SK-N-MC (cell line): ENCODE measurements around the gene MAP9.

ENCODE experiments used
- DNase-seq: peaks from one replicate; pipeline ENCODE4 v3.0.0-alpha.2; 2011; ENCODE audit warnings: low read depth, low spot score
- H3K27ac ChIP-seq: fragments of 200-600 bp; sonication (generic); 2 replicates; pipeline ENCODE4 v1.5.1; 2016; ENCODE audit warnings: mixed run types
- H3K36me3 ChIP-seq: fragments of 200-600 bp; sonication (generic); 2 replicates; pipeline ENCODE4 v1.6.1; 2017; ENCODE audit warnings: antibody characterized with exemption, low read length, mixed read lengths; ENCODE audit not compliant: insufficient read depth
- H3K4me3 ChIP-seq: fragments of 200-600 bp; sonication (generic); 2 replicates; pipeline ENCODE4 v1.5.1; 2016
- H3K9ac ChIP-seq: fragments of 200-600 bp; sonication (generic); 2 replicates; pipeline ENCODE4 v1.8.0; 2017; ENCODE audit warnings: mixed run types, mixed read lengths; ENCODE audit not compliant: insufficient read length
- H3K9me3 ChIP-seq: fragments of 200-600 bp; sonication (generic); 2 replicates; pipeline ENCODE4 v1.6.1; 2017; ENCODE audit warnings: low read depth, mild to moderate bottlenecking, antibody characterized with exemption, low read length, moderate library complexity, mixed read lengths
- EZH2 ChIP-seq: fragments of 200-600 bp; sonication (generic); IDR thresholded peaks from one replicate; pipeline ENCODE4 v1.6.1; 2017; ENCODE audit warnings: antibody characterized with exemption
- FOXP2 ChIP-seq: optimal IDR thresholded peaks from 2 replicates; pipeline ENCODE3; 2011; ENCODE audit warnings: mild to moderate bottlenecking, moderate library complexity; ENCODE audit not compliant: insufficient read depth; ENCODE audit errors: extremely low read length, control extremely low read depth
- POLR2AphosphoS5 ChIP-seq: IDR thresholded peaks from 2 replicates; pipeline ENCODE4 v1.6.1; 2012; ENCODE audit warnings: mild to moderate bottlenecking, low read depth, low read length, borderline replicate concordance

Gene MAP9

DNA sequence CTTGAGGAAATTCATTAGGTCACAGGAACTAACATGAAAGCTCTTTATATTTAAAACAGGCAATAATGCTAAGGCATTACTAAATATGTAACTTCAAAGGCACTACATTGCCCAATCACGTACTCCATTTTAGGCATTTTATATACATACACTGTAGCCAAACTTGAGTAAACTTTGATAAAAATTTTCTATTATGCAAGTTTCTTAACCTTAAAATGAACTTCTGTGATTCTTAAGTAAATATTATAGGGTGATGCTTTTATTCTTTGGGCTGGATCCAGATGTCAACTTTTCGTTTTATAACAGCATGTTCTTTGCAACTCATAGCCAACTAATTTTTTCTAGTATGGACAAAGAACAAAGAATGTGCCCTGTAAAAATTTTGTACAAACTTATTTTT lies 28.3 kb upstream of the MAP9 start:
- no peak for DNase-seq
- no peak for TF ChIP-seq POLR2AphosphoS5
- TF ChIP-seq FOXP2, result no peak
- TF ChIP-seq EZH2, result no peak

DNA sequence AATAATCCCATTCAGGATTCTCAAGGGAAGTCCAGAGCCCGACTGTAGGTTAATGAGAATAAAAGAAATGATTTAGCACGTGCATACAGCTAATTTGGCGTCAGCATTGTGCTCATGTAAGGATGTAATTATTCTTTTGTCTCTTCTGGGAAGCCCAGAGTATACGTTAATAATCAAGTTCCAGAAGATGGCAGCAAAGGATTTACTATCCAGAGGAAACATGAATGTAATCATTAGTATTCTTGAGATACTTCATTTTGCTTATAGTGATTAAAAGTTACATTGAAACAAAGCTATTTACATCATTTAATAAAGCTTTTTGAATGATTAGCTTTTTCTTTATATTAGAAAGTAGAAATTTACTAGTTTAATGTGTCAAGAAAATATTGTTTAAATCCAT lies 27.1 kb upstream of the MAP9 start:
- H3K27ac ChIP-seq, result no peak overlapping the region
- no peaks in the 10 kb centered on the region for H3K36me3 ChIP-seq
- DNase-seq, result peak; percentile 39
- TF ChIP-seq POLR2AphosphoS5 (no peak), FOXP2 (no peak), EZH2 (no peak)
- H3K4me3 ChIP-seq, result no peak overlapping the region
- H3K9ac ChIP-seq, result no peak overlapping the region
- H3K9me3 ChIP-seq, result no peaks in the 10 kb centered on the region

More for the DNA sequence above, 28.3 kb upstream of the MAP9 start:
- H3K9me3 ChIP-seq, result no peaks in the 10 kb centered on the region
- no peak overlapping the region for H3K4me3 ChIP-seq
- H3K36me3 ChIP-seq, result no peaks in the 10 kb centered on the region
- H3K9ac ChIP-seq, result no peak overlapping the region
- no peak overlapping the region for H3K27ac ChIP-seq

DNA sequence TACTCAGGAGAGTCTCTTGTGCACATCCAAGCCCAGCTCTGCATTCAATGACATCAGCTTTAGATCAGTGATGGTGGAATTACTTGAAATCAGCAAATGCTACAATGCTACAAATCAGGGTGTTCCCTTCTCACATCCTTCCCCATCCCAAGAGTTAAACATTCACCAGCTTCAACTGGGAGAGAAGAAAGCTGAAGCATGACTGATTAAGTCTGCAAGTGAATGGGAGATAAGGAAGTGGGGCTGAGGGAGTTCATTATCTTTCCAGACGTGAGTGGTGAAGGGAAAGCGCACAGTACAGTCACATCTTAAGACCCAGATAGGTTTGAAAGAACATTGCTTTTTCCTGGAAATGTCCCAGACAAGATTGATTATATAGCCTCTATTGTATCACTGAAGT lies 26.2 kb upstream of the MAP9 start:
- no peak for DNase-seq
- Histone ChIP-seq H3K27ac (no peak overlapping the region), H3K9ac (no peak overlapping the region), H3K36me3 (no peaks in the 10 kb centered on the region), H3K4me3 (no peak overlapping the region), H3K9me3 (no peaks in the 10 kb centered on the region)
- TF ChIP-seq POLR2AphosphoS5 (no peak), EZH2 (no peak), FOXP2 (no peak)

DNA sequence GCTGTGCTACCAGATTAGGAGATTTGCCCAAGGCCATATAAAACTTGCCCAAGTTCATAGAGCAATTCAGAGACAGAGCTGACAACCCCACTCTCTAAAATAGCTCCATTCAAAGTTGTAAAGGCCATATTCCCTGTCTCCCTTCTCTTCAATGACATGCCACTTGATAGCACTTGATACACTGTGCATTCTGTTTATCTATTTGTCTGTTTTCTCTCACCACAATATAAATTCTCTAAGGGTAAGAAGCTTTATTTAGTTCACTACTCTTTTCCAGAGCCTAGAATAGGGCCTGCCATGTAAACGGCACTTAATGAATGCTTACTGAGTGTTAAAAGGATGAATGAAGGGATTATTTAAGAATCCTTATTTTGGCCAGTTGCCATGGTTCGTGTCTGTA lies 24.1 kb upstream of the MAP9 start:
- Histone ChIP-seq H3K36me3 (no peaks in the 10 kb centered on the region), H3K9me3 (no peaks in the 10 kb centered on the region), H3K27ac (no peak overlapping the region), H3K9ac (no peak overlapping the region), H3K4me3 (no peak overlapping the region)
- TF ChIP-seq FOXP2, result no peak
- DNase-seq, result no peak

DNA sequence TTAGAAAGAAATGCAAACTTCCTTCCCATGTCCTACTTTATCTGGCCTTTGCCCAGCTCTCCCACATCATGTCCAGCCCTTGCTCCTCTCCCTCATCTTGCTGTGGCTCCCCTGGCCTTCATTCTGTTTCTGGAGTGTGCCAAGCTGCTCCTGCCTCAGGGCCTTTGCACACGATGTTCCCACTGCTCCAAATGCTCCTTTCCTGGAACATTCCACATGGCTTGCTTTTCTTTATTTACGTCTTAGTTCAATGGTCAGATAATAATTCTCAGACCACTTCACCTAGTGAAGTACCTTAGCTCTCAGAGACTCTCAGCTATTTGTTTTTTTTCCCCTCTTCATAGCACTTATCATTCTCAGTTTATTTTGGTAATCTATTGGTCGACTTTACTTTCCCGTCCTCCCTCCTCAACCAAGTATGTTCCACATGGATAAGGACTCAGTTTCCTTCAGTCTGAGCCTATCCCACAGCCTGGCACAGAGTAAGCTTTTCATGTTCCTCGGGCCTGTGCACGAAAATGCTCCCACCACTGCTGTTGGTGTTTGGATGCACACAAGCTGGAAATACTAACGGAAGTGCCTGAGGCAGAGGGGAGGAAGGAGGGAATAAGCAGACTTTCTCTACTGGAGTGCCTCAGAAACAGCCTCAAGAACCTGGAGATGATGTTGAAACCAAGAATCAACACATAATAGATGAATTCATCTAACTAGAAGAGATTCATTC lies 23.4 kb upstream of the MAP9 start:
- Histone ChIP-seq H3K4me3 (no peak overlapping the region), H3K9me3 (no peaks in the 10 kb centered on the region), H3K9ac (no peak overlapping the region), H3K36me3 (no peaks in the 10 kb centered on the region), H3K27ac (no peak overlapping the region)
- TF ChIP-seq EZH2, result no peak
- TF ChIP-seq FOXP2, result no peak
- TF ChIP-seq POLR2AphosphoS5, result no peak
- DNase-seq, result no peak

DNA sequence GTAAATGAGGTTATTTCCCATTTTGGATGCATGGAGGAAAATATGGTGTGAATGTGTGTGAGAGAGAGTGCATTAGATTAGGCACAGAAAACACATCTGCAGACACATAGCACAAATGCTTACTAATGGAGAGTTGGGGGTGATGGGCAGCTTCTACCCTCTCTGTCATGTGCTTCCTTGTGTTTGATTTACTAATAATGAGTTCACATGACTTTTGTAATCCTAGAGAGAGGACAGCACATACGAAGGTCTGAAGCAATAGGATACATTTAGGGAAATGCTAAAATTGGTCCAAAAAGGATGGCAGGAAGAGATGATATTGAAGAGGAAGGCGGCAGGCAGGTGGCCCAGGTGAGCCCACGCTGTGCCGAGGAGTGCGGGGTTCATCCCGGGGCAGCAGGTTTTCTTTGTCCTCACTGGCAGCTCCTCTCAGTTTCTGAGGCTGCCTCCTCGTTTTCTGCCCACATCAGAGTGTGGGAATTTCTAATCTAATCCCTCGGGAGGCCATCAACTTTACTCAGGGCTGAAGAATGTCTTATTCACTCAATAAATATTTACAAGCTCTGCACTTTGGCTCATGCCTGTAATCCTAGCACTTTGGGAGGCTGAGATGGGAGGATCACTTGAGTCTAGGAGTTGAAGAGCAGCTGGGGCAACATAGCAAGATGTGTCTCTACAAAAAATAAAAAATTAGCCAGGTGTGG lies 15.9 kb upstream of the MAP9 start:
- Histone ChIP-seq H3K4me3 (no peak overlapping the region), H3K9ac (no peak overlapping the region), H3K9me3 (no peaks in the 10 kb centered on the region), H3K27ac (no peak overlapping the region), H3K36me3 (no peaks in the 10 kb centered on the region)
- no peak for DNase-seq
- TF ChIP-seq EZH2 (no peak), POLR2AphosphoS5 (no peak), FOXP2 (no peak)

DNA sequence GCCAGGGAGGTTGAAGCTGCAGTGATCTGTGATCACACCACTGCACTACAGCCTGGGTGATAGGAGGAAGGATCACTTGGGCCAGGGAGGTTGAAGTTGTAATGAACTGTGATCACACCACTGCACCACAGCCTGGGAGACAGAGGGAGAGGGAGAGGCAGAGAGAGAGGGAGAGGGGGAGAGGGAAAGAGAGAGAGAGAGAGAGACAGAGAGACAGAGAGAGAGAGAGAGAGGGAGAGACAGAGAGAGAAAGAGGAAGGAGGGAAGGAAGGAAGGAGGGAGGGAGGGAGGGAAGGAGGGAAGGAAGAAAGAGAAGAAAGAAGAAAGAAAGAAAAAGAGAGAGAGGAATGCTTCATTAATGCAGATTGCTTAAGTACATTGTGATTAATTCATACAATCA lies 15.2 kb upstream of the MAP9 start:
- no peak overlapping the region for H3K9ac ChIP-seq
- no peaks in the 10 kb centered on the region for H3K36me3 ChIP-seq
- H3K4me3 ChIP-seq, result no peak overlapping the region
- no peaks in the 10 kb centered on the region for H3K9me3 ChIP-seq
- DNase-seq, result no peak
- no peak overlapping the region for H3K27ac ChIP-seq
- TF ChIP-seq EZH2, result no peak
- TF ChIP-seq FOXP2, result no peak
- no peak for TF ChIP-seq POLR2AphosphoS5

DNA sequence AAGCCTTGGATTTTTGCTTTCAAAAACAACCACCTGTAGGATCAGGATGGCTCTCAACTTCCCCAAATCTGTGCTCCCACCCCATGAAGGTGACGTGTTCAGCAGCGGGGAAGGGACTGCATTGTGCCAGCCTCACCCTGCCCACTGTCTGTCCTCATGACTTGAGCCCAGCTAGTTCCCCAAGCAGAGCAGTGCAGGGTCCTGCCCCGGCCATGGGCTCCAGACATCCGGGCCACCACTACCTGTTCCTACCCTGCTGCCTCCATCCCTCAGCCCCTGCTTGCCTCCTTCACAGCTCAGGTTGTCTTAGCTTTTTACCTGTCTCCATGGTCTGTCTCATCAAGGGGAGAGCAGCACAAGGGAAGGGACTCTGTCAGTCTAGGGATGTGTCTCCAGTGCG lies 11.4 kb upstream of the MAP9 start:
- TF ChIP-seq FOXP2, result no peak
- TF ChIP-seq EZH2, result no peak
- TF ChIP-seq POLR2AphosphoS5, result no peak
- Histone ChIP-seq H3K4me3 (no peak overlapping the region), H3K36me3 (no peaks in the 10 kb centered on the region), H3K9ac (no peak overlapping the region), H3K9me3 (no peaks in the 10 kb centered on the region), H3K27ac (no peak overlapping the region)
- no peak for DNase-seq

DNA sequence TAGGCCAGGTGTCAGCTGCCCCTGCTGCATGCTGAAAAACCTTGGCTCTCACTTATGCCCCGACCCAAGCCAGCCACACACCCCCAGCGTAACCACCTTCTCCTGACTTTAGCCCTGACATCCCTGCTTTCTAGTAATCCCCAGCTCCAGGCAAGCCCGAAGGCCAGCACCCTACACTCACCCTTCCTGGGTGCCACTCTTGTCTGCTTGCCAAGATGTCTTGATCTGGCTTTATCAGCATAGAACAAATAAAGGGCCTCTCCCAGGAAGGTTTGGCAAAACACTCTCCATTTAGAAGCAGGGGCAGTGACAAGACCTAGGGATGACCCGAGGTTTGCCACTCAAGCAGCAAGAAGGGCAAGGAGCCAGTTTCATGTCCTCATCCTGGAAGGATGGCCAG lies 6.8 kb upstream of the MAP9 start:
- Histone ChIP-seq H3K36me3 (no peaks in the 10 kb centered on the region), H3K9me3 (no peaks in the 10 kb centered on the region), H3K9ac (no peak overlapping the region), H3K27ac (no peak overlapping the region), H3K4me3 (no peak overlapping the region)
- TF ChIP-seq POLR2AphosphoS5, result no peak
- no peak for TF ChIP-seq EZH2
- TF ChIP-seq FOXP2, result no peak
- no peak for DNase-seq
